ENCODE results near the gene AVPI1.
"Not testable (repeated sequence)": the region's sequence is repeated elsewhere in the genome, so short reads cannot be mapped to it uniquely, and the experiment has no call there.

AVPI1 gene

DNA sequence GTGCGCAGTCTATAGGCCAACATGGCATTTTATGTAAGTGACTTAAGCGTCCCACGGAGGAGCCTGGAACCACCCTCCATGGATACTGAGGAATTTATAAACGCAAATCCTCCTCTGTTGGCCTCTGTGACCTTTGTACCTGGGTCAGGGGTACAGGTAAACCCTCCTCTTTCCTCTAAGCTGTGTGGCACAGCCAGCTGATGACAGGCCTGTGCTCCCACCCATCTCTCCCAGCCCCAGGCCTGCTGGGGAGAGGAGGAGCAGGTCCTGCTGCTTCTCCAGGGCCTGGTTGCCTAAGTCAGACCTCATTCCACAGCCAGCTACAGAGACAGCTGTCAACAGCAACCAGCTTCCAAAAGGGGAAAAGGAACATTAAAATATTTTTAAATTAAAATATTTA lies 5.0 kb downstream of the AVPI1 start:
- DNase-seq, result no peak

DNA sequence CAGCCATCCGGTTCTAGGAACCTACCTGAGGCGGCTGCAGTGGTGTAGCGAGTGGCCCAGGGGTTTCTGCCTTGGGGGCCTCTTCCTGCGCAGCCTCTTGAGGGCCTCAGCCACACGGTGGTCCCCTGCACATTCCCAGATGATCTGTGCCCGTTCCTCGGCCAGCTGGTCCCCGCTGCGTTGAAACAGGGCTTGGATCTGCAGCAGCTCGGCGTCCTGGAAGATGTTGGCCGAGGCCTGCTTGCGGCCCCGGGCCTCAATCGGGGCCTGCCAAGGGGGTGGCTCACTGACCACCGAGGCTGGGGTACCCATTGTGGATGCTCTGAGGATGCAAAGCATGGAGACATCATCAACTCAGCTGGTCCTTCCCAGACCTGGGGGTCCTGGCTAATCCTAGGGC lies 7.4 kb downstream of the AVPI1 start:
- DNase-seq, result no peak

DNA sequence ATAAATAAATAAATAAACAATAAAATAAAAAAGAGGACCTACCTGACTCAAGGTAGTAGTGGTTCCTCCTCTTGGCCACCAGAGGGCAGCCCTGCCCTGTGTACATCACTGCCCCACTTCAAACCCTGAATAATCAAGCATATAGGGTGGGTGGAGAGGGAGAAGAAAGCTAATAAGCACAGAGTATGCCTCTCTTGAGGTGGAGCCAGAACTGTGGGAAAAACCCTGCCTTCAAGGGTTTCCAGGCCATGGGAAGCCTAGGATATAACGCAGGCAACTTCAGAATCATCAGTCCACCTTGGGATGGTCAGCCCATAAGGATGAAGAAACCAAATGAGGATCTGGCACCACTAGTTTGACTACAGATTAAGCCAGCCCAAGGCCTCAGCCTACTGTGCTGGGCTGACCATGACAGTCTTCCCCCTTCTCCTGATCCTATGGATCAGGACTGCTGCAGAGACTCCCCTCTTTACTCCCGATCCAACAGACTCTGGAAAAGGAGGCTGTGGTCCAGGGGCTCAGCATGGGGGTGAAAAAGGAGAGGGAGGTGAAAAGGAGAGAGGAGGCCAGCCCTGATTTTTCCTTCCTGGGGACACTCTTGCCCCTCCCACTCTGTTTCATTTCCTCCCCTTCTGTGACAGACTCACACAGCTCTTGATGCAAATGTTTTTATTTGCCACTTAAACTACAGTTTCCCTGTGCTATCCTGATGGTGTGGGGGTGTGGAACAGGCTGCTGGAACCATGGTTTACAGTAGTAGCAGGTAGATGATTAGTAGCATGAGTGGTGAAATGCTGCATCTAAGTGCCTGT lies 10.1 kb downstream of the AVPI1 start:
- DNase-seq, result peak; percentile 8

DNA sequence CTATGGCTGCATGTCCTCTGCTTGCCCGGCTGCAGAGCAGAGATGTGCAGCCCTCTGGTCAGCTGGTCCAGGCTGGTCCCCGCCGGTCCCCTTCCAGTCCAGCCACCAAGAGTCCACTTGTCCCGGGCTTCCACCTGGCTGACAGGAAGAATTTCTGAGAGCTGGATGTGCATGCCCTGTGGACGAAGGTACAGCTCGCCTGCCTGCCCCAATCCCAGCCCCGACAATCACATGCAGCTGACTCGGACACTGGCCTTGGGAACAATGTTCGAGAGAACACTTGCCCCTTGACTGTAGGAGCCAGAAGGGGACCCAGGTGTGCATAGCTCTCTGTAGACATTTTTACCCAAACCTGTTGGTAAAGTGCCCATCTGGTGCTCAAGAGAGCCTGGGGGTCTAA lies 11.8 kb downstream of the AVPI1 start:
- no peak for DNase-seq

GRCh38 chr10:97673736-97674525 lies 13.1 kb downstream of the AVPI1 start:
- DNase-seq, result no peak

- DNase-seq, result no peak
These were observed 17.5 kb downstream of the AVPI1 start for GRCh38 chr10:97669571-97669970.

GRCh38 chr10:97667463-97667862 lies 19.6 kb downstream of the AVPI1 start:
- DNase-seq, result no peak

- no peak for DNase-seq
These were observed 20.0 kb downstream of the AVPI1 start for GRCh38 chr10:97666992-97667391.

DNA sequence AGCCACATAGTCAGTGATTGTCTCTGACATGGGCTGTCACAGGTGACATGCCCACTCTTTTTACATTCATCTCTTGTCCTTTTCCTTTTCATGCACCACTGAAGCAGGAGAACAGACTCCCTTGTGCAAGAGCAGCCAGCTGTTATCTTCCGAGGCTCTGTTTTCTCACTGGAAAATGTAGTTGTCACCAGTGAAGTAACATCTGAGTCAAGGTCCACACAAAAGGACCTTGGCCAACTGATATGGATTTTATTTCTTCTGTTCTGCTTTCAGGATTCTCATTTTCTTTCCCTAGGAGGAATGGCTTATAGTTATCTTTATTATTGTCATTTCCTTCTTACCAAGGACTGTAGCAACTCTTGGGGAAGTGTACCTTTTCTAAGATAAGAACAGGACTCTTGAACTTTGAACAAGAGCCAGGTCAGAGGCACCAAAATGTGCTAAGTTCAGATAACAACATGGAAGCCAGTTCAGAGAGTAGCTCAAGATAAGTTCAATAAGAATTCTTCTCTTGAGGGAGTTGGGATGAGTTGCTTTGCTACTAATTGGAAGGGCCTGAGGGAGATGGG lies 22.7 kb downstream of the AVPI1 start:
- DNase-seq, result no peak

- no peak for DNase-seq
These were observed 27.5 kb downstream of the AVPI1 start for GRCh38 chr10:97659589-97659988.

GRCh38 chr10:97656777-97657176 lies 30.3 kb downstream of the AVPI1 start:
- no peak for DNase-seq

GRCh38 chr10:97651773-97652172 lies 35.3 kb downstream of the AVPI1 start:
- DNase-seq, result no peak

DNA sequence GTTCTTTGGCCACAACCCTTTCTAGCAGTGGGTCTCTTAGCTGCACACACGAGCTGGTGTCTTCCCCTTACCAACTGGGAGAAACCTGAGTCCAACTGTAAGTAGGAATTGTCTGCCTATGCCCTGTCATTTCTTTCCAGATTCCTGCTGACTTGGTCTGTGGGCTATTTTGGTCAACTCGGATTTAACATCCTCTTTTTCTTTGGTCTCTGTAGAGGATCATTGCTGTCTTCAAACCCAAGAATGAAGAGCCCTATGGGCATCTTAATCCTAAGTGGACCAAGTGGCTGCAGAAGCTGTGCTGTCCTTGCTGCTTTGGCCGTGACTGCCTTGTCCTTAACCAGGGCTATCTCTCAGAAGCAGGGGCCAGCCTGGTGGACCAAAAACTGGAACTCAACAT lies 36.3 kb downstream of the AVPI1 start:
- DNase-seq, result no peak

DNA sequence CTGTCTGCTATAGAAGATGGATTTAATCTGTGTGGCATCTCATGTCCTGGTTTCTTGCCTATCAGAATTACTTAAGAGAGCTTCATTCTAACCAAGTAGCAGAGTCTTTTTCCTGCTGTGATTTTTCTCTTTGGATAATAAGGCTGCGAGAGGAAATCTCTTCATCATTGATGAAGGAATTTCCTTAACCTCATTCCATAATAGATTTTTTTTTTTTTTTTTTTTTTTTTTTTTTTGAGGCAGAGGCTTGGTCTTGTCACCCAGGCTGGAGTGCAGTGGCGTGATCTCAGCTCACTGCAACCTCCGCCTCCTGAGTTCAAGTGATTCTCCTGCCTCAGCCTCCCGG lies 37.7 kb downstream of the AVPI1 start:
- DNase-seq, result not testable (repeated sequence)

GRCh38 chr10:97648562-97649404 lies 38.3 kb downstream of the AVPI1 start:
- DNase-seq, result no peak

DNA sequence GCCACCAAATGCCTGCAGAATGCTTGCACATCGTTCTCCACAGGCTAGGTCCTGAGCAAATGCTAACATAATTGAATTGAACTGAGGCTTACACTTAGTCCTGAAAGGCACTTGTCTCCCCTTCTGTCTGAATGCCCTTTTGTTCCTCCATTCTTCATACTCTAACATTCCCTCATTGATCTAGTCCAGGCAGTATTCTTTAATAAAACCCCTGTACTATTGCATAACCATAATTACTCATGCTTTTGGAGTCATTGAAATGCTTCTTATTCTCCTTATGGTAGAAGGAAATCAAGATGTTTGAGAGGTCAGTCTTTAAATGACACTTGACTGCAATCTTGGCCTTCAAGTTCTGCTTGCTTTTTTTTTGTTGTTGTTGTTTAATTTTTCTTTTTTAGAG lies 39.5 kb downstream of the AVPI1 start:
- no peak for DNase-seq

DNA sequence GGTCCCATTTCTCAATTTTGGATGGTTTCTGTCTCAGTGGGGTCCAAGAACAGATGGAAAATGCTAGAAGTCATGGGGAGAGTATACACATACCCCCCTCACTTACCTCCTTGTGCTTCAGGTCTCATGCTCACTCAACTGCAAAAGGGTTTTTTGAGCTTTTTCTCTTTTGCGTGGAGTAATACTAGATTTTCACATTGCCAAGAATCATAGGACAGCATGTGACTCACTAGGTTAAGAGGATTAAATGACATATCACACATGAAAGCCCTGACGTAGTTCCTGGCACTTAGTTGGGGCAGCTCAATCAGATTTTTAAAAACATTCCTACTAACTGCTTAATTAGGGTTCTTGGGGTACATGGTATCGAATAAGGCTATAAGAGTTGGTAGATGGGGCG lies 42.1 kb downstream of the AVPI1 start:
- no peak for DNase-seq

- DNase-seq, result no peak
These were observed 43.5 kb downstream of the AVPI1 start for GRCh38 chr10:97643441-97643985.

DNA sequence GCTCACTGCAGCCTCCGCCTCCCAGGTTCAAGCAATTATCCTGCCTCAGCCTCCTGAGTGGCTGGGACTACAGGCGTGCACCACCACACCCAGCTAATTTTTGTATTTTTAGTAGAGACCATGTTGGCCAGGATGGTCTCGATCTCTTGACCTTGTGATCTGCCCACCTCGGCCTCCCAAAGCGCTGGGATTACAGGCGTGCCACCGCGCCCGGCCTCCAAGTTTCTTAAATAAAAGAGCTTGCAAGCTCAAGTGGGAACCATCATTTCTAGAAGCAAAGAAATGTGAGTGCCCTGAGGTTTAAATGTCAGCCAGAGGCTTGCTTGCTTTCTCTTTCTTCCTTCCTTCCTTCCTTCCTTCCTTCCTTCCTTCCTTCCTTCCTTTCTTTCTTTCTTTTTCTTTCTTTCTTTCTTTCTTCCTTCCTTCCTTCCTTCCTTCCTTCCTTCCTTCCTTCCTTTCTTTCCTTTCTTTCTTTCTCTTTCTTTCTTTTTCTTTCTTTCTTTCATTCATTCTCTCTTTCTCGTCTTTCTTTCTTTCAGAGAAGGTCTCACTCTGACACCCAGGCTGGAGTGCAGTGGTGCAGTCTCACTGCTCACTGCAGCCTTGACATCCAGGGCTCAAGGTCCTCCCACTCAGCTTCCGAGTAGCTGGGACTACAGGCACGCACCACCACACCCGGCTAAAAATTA lies 44.4 kb downstream of the AVPI1 start:
- DNase-seq, result not testable (repeated sequence)

- DNase-seq, result no peak
These were observed 45.9 kb downstream of the AVPI1 start for GRCh38 chr10:97640868-97641811.

Measured in NCI-H526 treated with DMSO at 0.1 percent for 48 hours (cell line).